ENCODE results near the gene ELFN1.

The ELFN1 gene

GRCh38 chr7:1647961-1648672 is 22.0 kb upstream of the ELFN1 start:
- Histone ChIP-seq H3K27me3 (no peaks in the 10 kb centered on the region), H3K36me3 (no peaks in the 10 kb centered on the region), H4K20me1 (no peaks in the 10 kb centered on the region), H3K27ac (peak overlapping the region; percentile 96), H3K4me2 (peak overlapping the region; percentile 96), H3K4me1 (peaks cover 89% of the 10 kb centered on the region), H3K9ac (peak overlapping the region; percentile 82), H3K9me3 (no peaks in the 10 kb centered on the region), H3K4me3 (peak overlapping the region; percentile 65)
- no peak for TF ChIP-seq Cebpa-rat (IDR thresholded peaks at IDR 0.05)

GRCh38 chr7:1649751-1650326 is 20.2 kb upstream of the ELFN1 start:
- Histone ChIP-seq H3K36me3 (no peaks in the 10 kb centered on the region), H3K4me3 (peak overlapping the region; percentile 24; the same call in 1 of the 2 replicates), H3K27ac (peak overlapping the region; percentile 96), H3K4me1 (peaks cover 89% of the 10 kb centered on the region), H4K20me1 (no peaks in the 10 kb centered on the region), H3K4me2 (peak overlapping the region; percentile 96), H3K9ac (peak overlapping the region; percentile 40; the same call in 1 of the 2 replicates), H3K9me3 (no peaks in the 10 kb centered on the region), H3K27me3 (no peaks in the 10 kb centered on the region)
- no peak for TF ChIP-seq Cebpa-rat (IDR thresholded peaks at IDR 0.05)

GRCh38 chr7:1650363-1651030 is 19.6 kb upstream of the ELFN1 start:
- Histone ChIP-seq H3K9ac (peak overlapping the region; percentile 40; the same call in 1 of the 2 replicates), H4K20me1 (no peaks in the 10 kb centered on the region), H3K9me3 (no peaks in the 10 kb centered on the region), H3K27ac (peak overlapping the region; percentile 96), H3K36me3 (no peaks in the 10 kb centered on the region), H3K4me2 (peak overlapping the region; percentile 96), H3K27me3 (no peaks in the 10 kb centered on the region), H3K4me1 (peaks cover 89% of the 10 kb centered on the region), H3K4me3 (peak overlapping the region; percentile 24; the same call in 1 of the 2 replicates)
- no peak for TF ChIP-seq Cebpa-rat (IDR thresholded peaks at IDR 0.05)

GRCh38 chr7:1651031-1651446 is 19.0 kb upstream of the ELFN1 start:
- H3K4me1 ChIP-seq = peaks cover 89% of the 10 kb centered on the region
- no peaks in the 10 kb centered on the region for H3K27me3 ChIP-seq
- H3K4me2 ChIP-seq = peak overlapping the region; percentile 96
- H4K20me1 ChIP-seq = no peaks in the 10 kb centered on the region
- H3K9me3 ChIP-seq = no peaks in the 10 kb centered on the region
- no peak for TF ChIP-seq Cebpa-rat (IDR thresholded peaks at IDR 0.05)
- no peak overlapping the region for H3K4me3 ChIP-seq
- no peaks in the 10 kb centered on the region for H3K36me3 ChIP-seq
- H3K9ac ChIP-seq = peak overlapping the region; percentile 40; the same call in 1 of the 2 replicates
- peak overlapping the region; percentile 96 for H3K27ac ChIP-seq

GRCh38 chr7:1651891-1652290 is 18.2 kb upstream of the ELFN1 start:
- Histone ChIP-seq H3K4me1 (peaks cover 85% of the 10 kb centered on the region), H4K20me1 (no peaks in the 10 kb centered on the region), H3K4me3 (no peak overlapping the region), H3K4me2 (peak overlapping the region; percentile 96), H3K36me3 (no peaks in the 10 kb centered on the region), H3K9me3 (no peaks in the 10 kb centered on the region), H3K9ac (peak overlapping the region; percentile 40; the same call in 1 of the 2 replicates), H3K27ac (no peak overlapping the region), H3K27me3 (no peaks in the 10 kb centered on the region)
- TF ChIP-seq Cebpa-rat (IDR thresholded peaks at IDR 0.05) = no peak

DNA sequence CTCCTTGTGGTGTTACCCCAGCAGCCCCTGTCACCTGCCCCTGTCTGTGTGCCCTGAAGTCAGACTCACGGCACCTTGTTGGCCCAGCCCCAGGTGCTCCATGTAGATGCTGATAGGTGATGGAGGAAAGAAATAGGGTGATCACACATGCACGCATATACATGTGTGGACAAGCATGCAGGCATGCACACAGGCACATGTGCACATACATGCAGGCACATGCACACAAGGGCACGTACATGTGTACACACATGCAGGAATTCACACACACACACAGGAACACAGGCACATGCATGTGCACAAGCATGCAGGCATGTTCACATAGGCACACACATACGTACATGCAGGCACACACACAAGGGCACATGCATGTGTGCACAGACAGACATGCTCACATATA is 16.6 kb upstream of the ELFN1 start:
- no peaks in the 10 kb centered on the region for H3K36me3 ChIP-seq
- H4K20me1 ChIP-seq = no peaks in the 10 kb centered on the region
- no peaks in the 10 kb centered on the region for H3K27me3 ChIP-seq
- H3K4me3 ChIP-seq = no peak overlapping the region
- peaks cover 72% of the 10 kb centered on the region for H3K4me1 ChIP-seq
- no peak for TF ChIP-seq Cebpa-rat (IDR thresholded peaks at IDR 0.05)
- H3K9me3 ChIP-seq = no peaks in the 10 kb centered on the region
- H3K27ac ChIP-seq = no peak overlapping the region
- H3K9ac ChIP-seq = no peak overlapping the region
- peak overlapping the region; percentile 65 for H3K4me2 ChIP-seq

GRCh38 chr7:1654111-1654510 is 16.0 kb upstream of the ELFN1 start:
- H3K4me1 ChIP-seq = peaks cover 66% of the 10 kb centered on the region
- no peaks in the 10 kb centered on the region for H3K27me3 ChIP-seq
- no peak overlapping the region for H3K4me3 ChIP-seq
- H4K20me1 ChIP-seq = no peaks in the 10 kb centered on the region
- H3K27ac ChIP-seq = no peak overlapping the region
- TF ChIP-seq Cebpa-rat (IDR thresholded peaks at IDR 0.05) = no peak
- peak overlapping the region; percentile 65 for H3K4me2 ChIP-seq
- no peaks in the 10 kb centered on the region for H3K9me3 ChIP-seq
- H3K36me3 ChIP-seq = no peaks in the 10 kb centered on the region
- 0 out of 2 replicates have a peak overlapping the region, but pooled peaks have one; percentile 22 for H3K9ac ChIP-seq

GRCh38 chr7:1654738-1655475 is 15.2 kb upstream of the ELFN1 start:
- Histone ChIP-seq H3K9ac (0 out of 2 replicates have a peak overlapping the region, but pooled peaks have one; percentile 22), H3K36me3 (no peaks in the 10 kb centered on the region), H3K4me1 (peaks cover 58% of the 10 kb centered on the region), H4K20me1 (no peaks in the 10 kb centered on the region), H3K9me3 (no peaks in the 10 kb centered on the region), H3K27me3 (no peaks in the 10 kb centered on the region), H3K27ac (no peak overlapping the region), H3K4me3 (no peak overlapping the region), H3K4me2 (peak overlapping the region; percentile 65)
- TF ChIP-seq Cebpa-rat (IDR thresholded peaks at IDR 0.05) = no peak

GRCh38 chr7:1659696-1660095 is 10.4 kb upstream of the ELFN1 start:
- H3K27ac ChIP-seq = no peak overlapping the region
- no peaks in the 10 kb centered on the region for H3K9me3 ChIP-seq
- H3K4me1 ChIP-seq = peaks cover 52% of the 10 kb centered on the region
- H4K20me1 ChIP-seq = no peaks in the 10 kb centered on the region
- no peak overlapping the region for H3K9ac ChIP-seq
- H3K4me2 ChIP-seq = no peak overlapping the region
- H3K27me3 ChIP-seq = peaks cover 8% of the 10 kb centered on the region
- H3K36me3 ChIP-seq = no peaks in the 10 kb centered on the region
- TF ChIP-seq Cebpa-rat (IDR thresholded peaks at IDR 0.05) = no peak
- H3K4me3 ChIP-seq = no peak overlapping the region

All from BLaER1 (cell line).